ENCODE measurements around the gene SIM2. TPM values are rescaled to one million over a fixed set of nuclear protein-coding genes. Genes with fewer than 3 reads are reported as not detected.

Gene SIM2
- total and polyA plus RNA-seq, 2 experiments from 2014 or later: 0.14 TPM; not detected in 1

DNA sequence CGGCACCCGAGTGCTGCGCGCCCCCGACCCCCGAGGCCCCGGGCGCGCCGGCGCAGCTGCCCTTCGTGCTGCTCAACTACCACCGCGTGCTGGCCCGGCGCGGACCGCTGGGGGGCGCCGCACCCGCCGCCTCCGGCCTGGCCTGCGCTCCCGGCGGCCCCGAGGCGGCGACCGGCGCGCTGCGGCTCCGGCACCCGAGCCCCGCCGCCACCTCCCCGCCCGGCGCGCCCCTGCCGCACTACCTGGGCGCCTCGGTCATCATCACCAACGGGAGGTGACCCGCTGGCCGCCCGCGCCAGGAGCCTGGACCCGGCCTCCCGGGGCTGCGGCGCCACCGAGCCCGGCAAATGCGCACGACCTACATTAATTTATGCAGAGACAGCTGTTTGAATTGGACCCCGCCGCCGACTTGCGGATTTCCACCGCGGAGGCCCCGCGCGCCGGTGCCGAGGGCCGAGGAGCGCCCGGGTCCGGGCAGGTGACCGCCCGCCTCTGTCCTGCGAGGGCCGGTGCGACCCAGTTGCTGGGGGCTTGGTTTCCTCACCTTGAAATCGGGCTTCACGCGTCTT is 49.0 kb downstream of the SIM2 start:
- Histone ChIP-seq H3K4me1 (ENCODE audit: insufficient read depth) (no peaks in the 10 kb centered on the region), H3K4me3 (peak overlapping the region; percentile 71), H3K27me3 (replicated peaks; ENCODE audit: insufficient read depth) (no peaks in the 10 kb centered on the region), H3K79me2 (ENCODE audit: insufficient read depth) (no peaks in the 10 kb centered on the region), H3K9me2 (ENCODE audit: insufficient read depth) (no peaks in the 10 kb centered on the region), H3K27ac (no peak overlapping the region), H3K9me3 (ENCODE audit: low read depth) (no peaks in the 10 kb centered on the region), H3K36me3 (ENCODE audit: low read depth) (no peaks in the 10 kb centered on the region), H3K9ac (no peak overlapping the region), H2AFZ (peak overlapping the region; percentile 70), H4K20me1 (ENCODE audit: insufficient read depth) (no peaks in the 10 kb centered on the region), H3F3A (ENCODE audit: insufficient read depth) (no peaks in the 10 kb centered on the region), H3K4me2 (ENCODE audit: unreplicated experiment) (peak overlapping the region; percentile 38)
- TF ChIP-seq EZH2 (IDR thresholded peaks at IDR 0.05; ENCODE audit: insufficient read depth, poor library complexity, severe bottlenecking) (no peak), EZH2phosphoT487 (IDR thresholded peaks at IDR 0.05; ENCODE audit: insufficient read depth, low read depth) (no peak)
- 13 to 15% methylated on average over 51 to 76 of the region's 80 CpGs for WGBS, 2 experiments (ENCODE audit: low coverage in 1 of 2, low lambda C conversion rate in 2 of 2, missing lambda C conversion rate in 2 of 2)
- DNase-seq: peak; percentile 68
- in situ Hi-C loops (cut with MboI): loop anchor here (25.0 kb wide), 1 partner anchor 111 kb away; no protein-coding TSS in a partner anchor

DNA sequence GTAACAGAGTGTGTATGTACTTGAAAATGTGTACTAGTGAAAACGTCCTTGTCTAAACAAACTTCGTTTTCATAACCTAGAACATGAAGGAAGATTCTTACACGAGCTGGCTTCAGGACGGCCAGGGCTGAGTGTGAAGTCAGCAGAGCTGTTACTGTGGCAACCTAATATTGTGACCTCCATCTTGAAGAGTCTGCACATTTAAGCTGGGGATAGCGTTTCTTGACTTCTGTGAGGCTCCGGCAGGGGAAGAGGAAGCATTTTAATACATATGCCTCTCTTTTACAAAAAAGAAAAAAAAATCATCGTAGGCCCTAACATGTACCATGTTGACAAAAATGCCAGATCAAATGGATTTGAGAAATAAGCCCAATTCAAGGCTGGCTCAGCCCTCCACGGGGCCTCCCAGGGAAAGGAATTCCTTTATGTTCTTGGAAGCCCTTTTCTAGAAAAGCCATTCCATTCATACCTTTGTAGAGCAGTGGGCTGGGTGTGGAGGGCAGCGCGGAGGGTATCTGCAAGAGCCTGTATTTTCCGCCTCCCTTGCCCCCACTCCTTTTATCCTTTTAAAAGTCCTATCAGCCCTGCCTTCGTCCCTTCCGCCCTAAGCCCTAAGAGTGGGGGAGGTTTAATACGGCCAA is 51.1 kb downstream of the SIM2 start:
- Histone ChIP-seq H3K4me2 (ENCODE audit: unreplicated experiment) (no peak overlapping the region), H3K79me2 (ENCODE audit: insufficient read depth) (no peaks in the 10 kb centered on the region), H3K36me3 (ENCODE audit: low read depth) (no peaks in the 10 kb centered on the region), H3K9me3 (ENCODE audit: low read depth) (no peaks in the 10 kb centered on the region), H3K9me2 (ENCODE audit: insufficient read depth) (no peaks in the 10 kb centered on the region), H3K27ac (no peak overlapping the region), H4K20me1 (ENCODE audit: insufficient read depth) (no peaks in the 10 kb centered on the region), H2AFZ (no peak overlapping the region), H3K9ac (no peak overlapping the region), H3F3A (ENCODE audit: insufficient read depth) (no peaks in the 10 kb centered on the region; the same call in 1 of the 2 replicates), H3K4me1 (ENCODE audit: insufficient read depth) (peaks cover 10% of the 10 kb centered on the region), H3K27me3 (replicated peaks; ENCODE audit: insufficient read depth) (no peaks in the 10 kb centered on the region), H3K4me3 (no peak overlapping the region)
- 73 to 75% methylated on average over 14 of the region's 14 CpGs for WGBS, 2 experiments (ENCODE audit: low coverage in 1 of 2, low lambda C conversion rate in 2 of 2, missing lambda C conversion rate in 2 of 2)
- DNase-seq: peak; percentile 40
- in situ Hi-C loops (cut with MboI): loop anchor here (25.0 kb wide), 1 partner anchor 113 kb away; no protein-coding TSS in a partner anchor
- TF ChIP-seq EZH2phosphoT487 (IDR thresholded peaks at IDR 0.05; ENCODE audit: insufficient read depth, low read depth): no peak
- TF ChIP-seq EZH2 (IDR thresholded peaks at IDR 0.05; ENCODE audit: insufficient read depth, poor library complexity, severe bottlenecking): no peak

DNA sequence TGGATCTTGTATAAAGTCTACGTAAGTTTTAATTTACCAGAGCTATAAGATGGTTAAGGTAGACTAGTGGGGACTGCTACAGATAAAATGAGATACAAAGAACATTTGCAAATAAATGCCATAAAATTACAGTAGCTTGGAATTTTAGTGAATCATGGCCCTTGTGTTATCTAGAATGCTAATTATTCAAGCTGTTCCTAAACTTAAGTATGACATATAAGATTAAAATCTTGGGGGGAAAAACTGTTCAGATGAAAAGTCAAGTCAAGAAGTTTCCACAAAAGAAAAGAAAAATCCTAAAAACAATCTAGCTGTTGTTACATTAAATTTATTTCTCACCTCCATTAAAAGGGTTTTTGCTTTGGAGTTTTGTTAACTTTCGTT is 51.7 kb downstream of the SIM2 start:
- no peaks in the 10 kb centered on the region for H3K9me3 ChIP-seq (ENCODE audit: low read depth)
- no peak for TF ChIP-seq EZH2phosphoT487 (IDR thresholded peaks at IDR 0.05; ENCODE audit: insufficient read depth, low read depth)
- no peak for TF ChIP-seq EZH2 (IDR thresholded peaks at IDR 0.05; ENCODE audit: insufficient read depth, poor library complexity, severe bottlenecking)
- no peak overlapping the region for H3K4me2 ChIP-seq (ENCODE audit: unreplicated experiment)
- no peaks in the 10 kb centered on the region for H3K9me2 ChIP-seq (ENCODE audit: insufficient read depth)
- no peak for DNase-seq
- no peak overlapping the region for H3K4me3 ChIP-seq
- H3F3A ChIP-seq (ENCODE audit: insufficient read depth): no peaks in the 10 kb centered on the region; the same call in 1 of the 2 replicates
- H4K20me1 ChIP-seq (ENCODE audit: insufficient read depth): no peaks in the 10 kb centered on the region
- peaks cover 10% of the 10 kb centered on the region for H3K4me1 ChIP-seq (ENCODE audit: insufficient read depth)
- no peak overlapping the region for H3K9ac ChIP-seq
- no peak overlapping the region for H2AFZ ChIP-seq
- H3K27me3 ChIP-seq (replicated peaks; ENCODE audit: insufficient read depth): no peaks in the 10 kb centered on the region
- in situ Hi-C loops (cut with MboI): no loop called here
- WGBS, 2 experiments (ENCODE audit: low coverage in 1 of 2, low lambda C conversion rate in 2 of 2, missing lambda C conversion rate in 2 of 2): 100% methylated on average over 2 of the region's 2 CpGs
- no peaks in the 10 kb centered on the region for H3K79me2 ChIP-seq (ENCODE audit: insufficient read depth)
- no peaks in the 10 kb centered on the region for H3K36me3 ChIP-seq (ENCODE audit: low read depth)
- H3K27ac ChIP-seq: no peak overlapping the region

DNA sequence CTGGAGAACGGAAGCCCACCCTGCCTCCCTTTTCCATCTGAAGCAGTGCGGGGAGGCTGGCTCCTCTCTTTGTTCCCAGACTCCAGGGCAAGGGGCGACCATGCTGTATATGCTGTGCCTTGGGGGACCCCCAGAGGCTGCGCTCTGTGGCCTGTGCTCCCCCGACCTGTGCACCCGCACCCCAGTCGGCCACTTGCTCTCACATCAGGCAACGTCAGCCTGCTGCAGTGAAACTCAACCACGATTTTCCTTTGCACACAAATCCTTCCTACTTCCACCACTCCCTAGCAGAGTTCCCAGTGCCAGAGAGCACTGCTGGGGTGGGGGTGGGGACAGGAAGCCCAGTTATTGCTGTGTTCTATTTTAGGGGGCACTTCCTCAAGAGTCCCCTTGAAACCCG is 52.5 kb downstream of the SIM2 start:
- H2AFZ ChIP-seq: no peak overlapping the region

More for the DNA sequence above, 52.5 kb downstream of the SIM2 start:
- H4K20me1 ChIP-seq (ENCODE audit: insufficient read depth): no peaks in the 10 kb centered on the region
- H3F3A ChIP-seq (ENCODE audit: insufficient read depth): no peaks in the 10 kb centered on the region; the same call in 1 of the 2 replicates
- no peak overlapping the region for H3K4me2 ChIP-seq (ENCODE audit: unreplicated experiment)
- peaks cover 10% of the 10 kb centered on the region for H3K4me1 ChIP-seq (ENCODE audit: insufficient read depth)
- WGBS, 2 experiments (ENCODE audit: low coverage in 1 of 2, low lambda C conversion rate in 2 of 2, missing lambda C conversion rate in 2 of 2): 91 to 94% methylated on average over 8 to 10 of the region's 10 CpGs
- H3K36me3 ChIP-seq (ENCODE audit: low read depth): no peaks in the 10 kb centered on the region
- H3K9me3 ChIP-seq (ENCODE audit: low read depth): no peaks in the 10 kb centered on the region
- no peaks in the 10 kb centered on the region for H3K27me3 ChIP-seq (replicated peaks; ENCODE audit: insufficient read depth)
- DNase-seq: no peak
- no peak for TF ChIP-seq EZH2phosphoT487 (IDR thresholded peaks at IDR 0.05; ENCODE audit: insufficient read depth, low read depth)
- TF ChIP-seq EZH2 (IDR thresholded peaks at IDR 0.05; ENCODE audit: insufficient read depth, poor library complexity, severe bottlenecking): no peak
- H3K79me2 ChIP-seq (ENCODE audit: insufficient read depth): no peaks in the 10 kb centered on the region
- H3K4me3 ChIP-seq: no peak overlapping the region
- no peak overlapping the region for H3K9ac ChIP-seq
- no peak overlapping the region for H3K27ac ChIP-seq
- in situ Hi-C loops (cut with MboI): no loop called here
- H3K9me2 ChIP-seq (ENCODE audit: insufficient read depth): no peaks in the 10 kb centered on the region

Measured in GM23248 (cell line).